Pancreas (tissue), 10 donors: ENCODE measurements around the gene EVC2. TPM values are rescaled to one million over a fixed set of nuclear protein-coding genes. Genes with fewer than 3 reads are reported as not detected.
A peak's percentile ranks its signal among the peaks of the same experiment; 100 is the strongest.

Experiments
- ATAC-seq, 4 donors: fragments of 200-7000 bp; cut with Tn5 transposase; one replicate each; pipeline versions ENCODE4 v1.8.0 to v1.9.1; 2020; ENCODE audit warnings: mild to moderate bottlenecking in 4 of 4, moderate library complexity in 4 of 4
- DNase-seq, 6 donors: peaks; one replicate each; pipeline ENCODE4 v3.0.0-alpha.2; 2020
- FAIRE-seq: peaks from 2 replicates; lab custom pipeline; 2012; peaks lifted over from hg19 to GRCh38; lab: Jason Lieb, UNC
- H3K27ac ChIP-seq, 4 donors: fragments of 200-600 bp; sonication (generic); 1 replicate in 3 of 4; 2 replicates in 1 of 4; pipeline versions ENCODE4 v1.5.0 to v1.8.0; 2020
- H3K27me3 ChIP-seq, 4 donors: fragments of 200-600 bp; one replicate each; pipeline ENCODE4 v1.8.0; 2021
- H3K36me3 ChIP-seq, 3 donors: fragments of 200-600 bp; sonication (generic) in 1 of 3; one replicate each; pipeline versions ENCODE4 v1.5.0 to v1.8.0; 2020 to 2021
- H3K4me1 ChIP-seq, 3 donors: fragments of 200-600 bp; one replicate each; pipeline ENCODE4 v1.8.0; 2021
- H3K4me3 ChIP-seq, 4 donors: fragments of 200-600 bp; sonication (generic) in 2 of 4; one replicate each; pipeline versions ENCODE4 v1.5.0 to v1.8.0; 2020 to 2021
- H3K9me3 ChIP-seq, 4 donors: fragments of 200-600 bp; one replicate each; pipeline ENCODE4 v1.8.0; 2021
- WGBS, 2 donors: extraction: QIAGEN DNeasy Blood & Tissue Kit; methylation state at CpG; one replicate each; pipeline ENCODE4 v1.1.7; 2013; 5-methylcytosine and 5-hydroxymethylcytosine counted together
- intact Hi-C, 3 donors: fragments of 100-400 bp; cut with DNase I; formaldehyde crosslinking; loops; one replicate each; pipeline versions ENCODE4 v1.11.1 to v1.14.2; 2022
- polyA plus RNA-seq, 2 donors: library from polyadenylated mRNA; stranded (reverse); fragments of 200-250 nt; gene quantifications; one replicate each; pipeline ENCODE4 v1.2.3, GENCODE V29; 2013
- total RNA-seq, 6 donors: library from RNA; stranded (reverse); fragmentation: NEBNext Ultra II Directional in 4 of 6; extraction: Animal tissue kit (Norgen Biotek cat#: 25700) in 4 of 6; gene quantifications; one replicate each; pipeline versions ENCODE4 v1.2.1 to v1.2.4, GENCODE V29; 2021 to 2023
- TF ChIP-seq, protein P1 (sequence below), 4 donors: fragments of 200-600 bp; sonication (generic) in 3 of 4; IDR thresholded peaks; one replicate each; pipeline versions ENCODE4 v1.5.0 to v1.8.0; 2021; ENCODE audit warnings: antibody characterized with exemption in 4 of 4
- donor health status: healthy with polysubstance abuse.
- donor health status: DM: no; HTN: no; CAD: no; lungs with moderate emphysema.
- donor health status: DM: no; HTN: no; CAD: no.
- donor health status: control.
- donor health status: control.
- donor health status: Bipolar disorder and iron deficiency.
- donor health status: DM: yes; HTN: yes; CAD: no.
- donor health status: DM: no; HTN: no; CAD: no.
- donor health status: DM: no; HTN: no; CAD: no.
- donor health status: DM: yes; HTN: yes; CAD: no.

Gene EVC2
- total and polyA plus RNA-seq, 8 donors, result 1.2 to 4.2 (median 1.9) TPM

DNA sequence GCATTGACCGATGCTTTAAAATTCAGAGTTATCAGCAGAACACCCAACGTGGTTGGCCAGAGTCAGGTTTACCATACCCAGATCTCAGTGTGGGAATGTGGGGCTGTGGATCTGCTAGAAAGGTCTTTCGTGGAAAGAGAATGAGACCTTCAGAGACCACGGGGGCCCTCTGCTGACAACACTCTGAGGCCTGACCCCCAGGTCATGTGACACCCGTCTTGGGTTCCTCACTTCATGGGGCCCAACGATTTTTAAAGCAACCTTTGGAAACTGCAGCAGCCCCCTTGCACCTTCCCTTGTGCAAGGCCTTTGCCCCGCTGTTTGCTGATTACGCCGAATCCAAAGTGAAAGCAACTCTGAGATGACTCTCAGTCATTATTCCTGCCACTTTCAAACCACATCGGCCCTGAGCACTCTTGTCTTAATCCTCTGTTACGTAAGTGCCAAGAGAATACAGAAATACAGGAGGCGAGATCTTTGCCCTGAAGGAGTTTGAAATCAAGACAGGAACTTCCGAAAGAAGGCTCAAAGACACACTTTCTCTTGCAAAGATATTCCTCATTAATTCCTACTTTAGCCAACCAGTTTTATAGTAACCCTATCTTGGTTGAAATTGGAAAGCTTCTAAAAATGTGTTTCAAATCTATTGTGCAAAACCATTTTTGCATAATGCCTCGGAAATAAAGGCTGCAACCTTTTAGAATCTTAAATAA is 88.3 kb downstream of the EVC2 start:
- TF ChIP-seq, protein P1, sequence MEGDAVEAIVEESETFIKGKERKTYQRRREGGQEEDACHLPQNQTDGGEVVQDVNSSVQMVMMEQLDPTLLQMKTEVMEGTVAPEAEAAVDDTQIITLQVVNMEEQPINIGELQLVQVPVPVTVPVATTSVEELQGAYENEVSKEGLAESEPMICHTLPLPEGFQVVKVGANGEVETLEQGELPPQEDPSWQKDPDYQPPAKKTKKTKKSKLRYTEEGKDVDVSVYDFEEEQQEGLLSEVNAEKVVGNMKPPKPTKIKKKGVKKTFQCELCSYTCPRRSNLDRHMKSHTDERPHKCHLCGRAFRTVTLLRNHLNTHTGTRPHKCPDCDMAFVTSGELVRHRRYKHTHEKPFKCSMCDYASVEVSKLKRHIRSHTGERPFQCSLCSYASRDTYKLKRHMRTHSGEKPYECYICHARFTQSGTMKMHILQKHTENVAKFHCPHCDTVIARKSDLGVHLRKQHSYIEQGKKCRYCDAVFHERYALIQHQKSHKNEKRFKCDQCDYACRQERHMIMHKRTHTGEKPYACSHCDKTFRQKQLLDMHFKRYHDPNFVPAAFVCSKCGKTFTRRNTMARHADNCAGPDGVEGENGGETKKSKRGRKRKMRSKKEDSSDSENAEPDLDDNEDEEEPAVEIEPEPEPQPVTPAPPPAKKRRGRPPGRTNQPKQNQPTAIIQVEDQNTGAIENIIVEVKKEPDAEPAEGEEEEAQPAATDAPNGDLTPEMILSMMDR (IDR thresholded peaks at IDR 0.05), result no peak
- WGBS, 2 donors, result 80% methylated on average over 14 of the region's 14 CpGs
- no peak for FAIRE-seq
- no peak overlapping the region for H3K27ac ChIP-seq
- no peak for DNase-seq
- H3K9me3 ChIP-seq, result no peaks in the 10 kb centered on the region
- intact Hi-C loops, result no loop called here
- H3K4me1 ChIP-seq, result no peaks in the 10 kb centered on the region
- H3K36me3 ChIP-seq, result peaks cover 0 to 16% (median 0%) of the 10 kb centered on the region in 3 donors
- no peak overlapping the region for H3K4me3 ChIP-seq
- ATAC-seq, result no peak
- H3K27me3 ChIP-seq, result no peaks in the 10 kb centered on the region

GRCh38 chr4:5618051-5618960 is 90.1 kb downstream of the EVC2 start:
- no peak for FAIRE-seq

DNA sequence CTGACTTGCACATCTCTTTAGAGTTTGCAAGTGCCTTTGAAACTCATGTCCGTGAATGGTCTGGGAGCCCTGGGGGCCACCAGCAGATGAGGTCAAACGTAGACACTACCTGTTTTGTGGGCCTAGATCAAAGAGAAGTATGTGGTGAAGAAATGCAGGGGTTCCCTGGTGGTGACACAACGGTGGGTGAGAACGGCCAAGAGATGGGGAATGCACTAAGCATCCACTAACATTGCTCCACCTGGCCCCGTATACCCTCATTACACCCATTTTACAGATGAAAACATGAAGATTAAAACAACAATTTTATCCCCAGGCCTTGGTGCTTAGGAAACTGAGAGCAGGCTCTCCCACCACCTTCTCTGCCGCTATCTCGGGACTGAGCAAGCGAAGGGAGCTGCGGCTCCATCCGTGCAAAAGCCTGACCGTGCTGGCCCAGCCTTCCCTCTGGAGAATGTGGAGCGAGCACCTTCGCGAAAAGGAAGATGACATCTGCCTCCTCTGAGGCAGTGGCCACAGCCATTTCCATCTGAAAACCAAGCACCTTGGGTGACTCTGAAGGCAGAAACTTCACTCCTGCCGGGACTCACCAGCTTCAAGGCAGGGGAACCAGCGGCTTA is 91.9 kb downstream of the EVC2 start:
- Histone ChIP-seq H3K27me3 (no peaks in the 10 kb centered on the region), H3K4me3 (no peak overlapping the region), H3K27ac (no peak overlapping the region), H3K4me1 (no peaks in the 10 kb centered on the region), H3K36me3 (peaks cover 0 to 11% (median 0%) of the 10 kb centered on the region in 3 donors), H3K9me3 (no peaks in the 10 kb centered on the region)
- no peak for DNase-seq
- no peak for ATAC-seq
- 89 to 96% methylated on average over 16 of the region's 16 CpGs for WGBS, 2 donors
- FAIRE-seq, result no peak
- TF ChIP-seq, protein P1 (IDR thresholded peaks at IDR 0.05), result no peak
- intact Hi-C loops, result no loop called here

More at GRCh38 chr4:5618051-5618960, 90.1 kb downstream of the EVC2 start:
- Histone ChIP-seq H3K4me1 (no peaks in the 10 kb centered on the region), H3K27ac (no peak overlapping the region), H3K27me3 (no peaks in the 10 kb centered on the region), H3K36me3 (peaks cover 0 to 11% (median 0%) of the 10 kb centered on the region in 3 donors), H3K9me3 (no peaks in the 10 kb centered on the region), H3K4me3 (no peak overlapping the region)
- intact Hi-C loops, result no loop called here
- ATAC-seq (no peak), DNase-seq (peak in 1 of 6 donors; percentile 39)
- WGBS, 2 donors, result 92 to 96% methylated on average over 11 of the region's 11 CpGs
- TF ChIP-seq, protein P1 (IDR thresholded peaks at IDR 0.05), result no peak

DNA sequence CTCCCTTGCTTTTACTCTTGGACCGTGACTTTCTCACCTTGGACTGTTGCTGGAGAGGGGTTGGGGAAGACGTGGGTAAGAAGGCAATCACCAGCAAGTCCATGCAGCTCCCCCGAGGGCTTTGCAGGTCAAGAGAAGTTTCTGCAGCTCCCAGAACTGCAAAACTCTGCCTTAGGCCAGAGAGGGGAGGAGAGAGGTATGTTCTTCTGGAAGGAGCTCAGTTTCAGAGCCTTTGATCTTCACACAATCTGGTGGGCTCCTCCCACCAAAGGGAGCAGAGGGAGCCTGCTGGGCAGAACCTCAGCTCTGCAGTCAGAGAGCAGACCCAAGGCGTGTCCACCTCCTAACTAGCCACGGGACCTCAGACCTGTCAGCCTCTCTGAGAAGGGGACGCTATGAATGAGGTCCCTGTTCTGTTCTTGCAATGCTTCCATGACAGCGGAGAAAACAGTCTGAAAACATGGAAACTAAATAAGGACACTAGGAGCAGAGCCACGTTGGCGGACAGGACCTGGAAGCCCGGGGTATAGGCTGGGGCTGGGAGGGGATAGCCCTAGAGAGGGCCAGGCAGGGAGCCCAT is 92.8 kb downstream of the EVC2 start:
- FAIRE-seq (no peak), DNase-seq (no peak), ATAC-seq (no peak)
- Histone ChIP-seq H3K4me3 (no peak overlapping the region), H3K36me3 (peaks cover 0 to 11% (median 0%) of the 10 kb centered on the region in 3 donors), H3K9me3 (no peaks in the 10 kb centered on the region), H3K27ac (no peak overlapping the region), H3K27me3 (no peaks in the 10 kb centered on the region), H3K4me1 (no peaks in the 10 kb centered on the region)
- intact Hi-C loops, result no loop called here
- TF ChIP-seq, protein P1 (IDR thresholded peaks at IDR 0.05), result no peak
- 78 to 85% methylated on average over 10 of the region's 10 CpGs for WGBS, 2 donors
